WTC11 (cell line): ENCODE data around the gene IGSF9.

Experiments used
- ATF3 ChIP-seq: sonication (generic); formaldehyde crosslinking; conservative IDR thresholded peaks from 2 replicates; pipeline ENCODE4 v1.8.1; 2022; ENCODE audit warnings: mild to moderate bottlenecking, missing genetic modification reagents
- CREB1 ChIP-seq: sonication (generic); formaldehyde crosslinking; IDR thresholded peaks from 2 replicates; pipeline ENCODE4 v1.8.0; 2023; ENCODE audit warnings: mild to moderate bottlenecking, missing genetic modification reagents
- CTCF ChIP-seq: fragments of 200-600 bp; IDR thresholded peaks from 2 replicates; pipeline ENCODE4 v1.8.0; 2022; ENCODE audit warnings: antibody characterized with exemption
- FOXP1 ChIP-seq: sonication (generic); formaldehyde crosslinking; IDR thresholded peaks from 2 replicates; pipeline ENCODE4 v1.8.0; 2022; ENCODE audit warnings: missing genetic modification reagents, mild to moderate bottlenecking, moderate library complexity, borderline replicate concordance
- MAX ChIP-seq: sonication (generic); formaldehyde crosslinking; IDR thresholded peaks from 2 replicates; pipeline ENCODE4 v1.8.0; 2022; ENCODE audit warnings: mild to moderate bottlenecking, missing genetic modification reagents
- NFE2L1 ChIP-seq: sonication (generic); formaldehyde crosslinking; IDR thresholded peaks from 2 replicates; pipeline ENCODE4 v1.8.1; 2023; ENCODE audit warnings: missing genetic modification reagents
- NR3C1 ChIP-seq: sonication (generic); formaldehyde crosslinking; conservative IDR thresholded peaks from 2 replicates; pipeline ENCODE4 v1.8.1; 2023; ENCODE audit warnings: low read depth, mild to moderate bottlenecking, missing genetic modification reagents
- RELA ChIP-seq: sonication (generic); formaldehyde crosslinking; IDR thresholded peaks from 2 replicates; pipeline ENCODE4 v1.8.1; 2022; ENCODE audit warnings: missing genetic modification reagents, mild to moderate bottlenecking, borderline replicate concordance
- SP1 ChIP-seq: sonication (generic); formaldehyde crosslinking; conservative IDR thresholded peaks from 2 replicates; pipeline ENCODE4 v1.8.1; 2022; ENCODE audit warnings: missing genetic modification reagents

- TF ChIP-seq ATF3 = no peak
- TF ChIP-seq FOXP1 (CRISPR knock-in tag) = no peak
- no peak for TF ChIP-seq CTCF
- no peak for TF ChIP-seq MAX
- no peak for TF ChIP-seq CREB1
- TF ChIP-seq NFE2L1 (CRISPR knock-in tag) = no peak
- TF ChIP-seq RELA (CRISPR knock-in tag) = no peak
- no peak for TF ChIP-seq SP1 (CRISPR knock-in tag)
- TF ChIP-seq NR3C1 = no peak
These were observed 2.5 kb upstream of the IGSF9 start for GRCh38 chr1:159947942-159948341.
